HUES6 (cell line): ENCODE data around the gene NF1.

Source experiments
- H3K27ac ChIP-seq: 2 replicates; pipeline ENCODE4 v1.7.0; 2013; ENCODE audit warnings: low read depth, mild to moderate bottlenecking, low read length, inconsistent platforms
- H3K27me3 ChIP-seq: 2 replicates; pipeline ENCODE4 v1.6.1; 2013; ENCODE audit warnings: low read length; ENCODE audit not compliant: control insufficient read depth, insufficient read depth
- H3K36me3 ChIP-seq: 2 replicates; pipeline ENCODE4 v1.6.1; 2013; ENCODE audit warnings: low read length; ENCODE audit not compliant: control insufficient read depth, insufficient read depth
- H3K4me1 ChIP-seq: 2 replicates; pipeline ENCODE4 v1.6.1; 2013; ENCODE audit warnings: low read length; ENCODE audit not compliant: control insufficient read depth, insufficient read depth
- H3K4me3 ChIP-seq: 2 replicates; pipeline ENCODE4 v1.5.1; 2013; ENCODE audit warnings: low read depth, low read length
- H3K9ac ChIP-seq: one replicate; pipeline ENCODE4 v1.6.1; 2013; ENCODE audit warnings: mild to moderate bottlenecking, low read length
- H3K9me3 ChIP-seq: 2 replicates; pipeline ENCODE4 v1.6.1; 2013; ENCODE audit warnings: low read depth, low read length; ENCODE audit not compliant: control insufficient read depth, insufficient read depth

The NF1 gene

DNA sequence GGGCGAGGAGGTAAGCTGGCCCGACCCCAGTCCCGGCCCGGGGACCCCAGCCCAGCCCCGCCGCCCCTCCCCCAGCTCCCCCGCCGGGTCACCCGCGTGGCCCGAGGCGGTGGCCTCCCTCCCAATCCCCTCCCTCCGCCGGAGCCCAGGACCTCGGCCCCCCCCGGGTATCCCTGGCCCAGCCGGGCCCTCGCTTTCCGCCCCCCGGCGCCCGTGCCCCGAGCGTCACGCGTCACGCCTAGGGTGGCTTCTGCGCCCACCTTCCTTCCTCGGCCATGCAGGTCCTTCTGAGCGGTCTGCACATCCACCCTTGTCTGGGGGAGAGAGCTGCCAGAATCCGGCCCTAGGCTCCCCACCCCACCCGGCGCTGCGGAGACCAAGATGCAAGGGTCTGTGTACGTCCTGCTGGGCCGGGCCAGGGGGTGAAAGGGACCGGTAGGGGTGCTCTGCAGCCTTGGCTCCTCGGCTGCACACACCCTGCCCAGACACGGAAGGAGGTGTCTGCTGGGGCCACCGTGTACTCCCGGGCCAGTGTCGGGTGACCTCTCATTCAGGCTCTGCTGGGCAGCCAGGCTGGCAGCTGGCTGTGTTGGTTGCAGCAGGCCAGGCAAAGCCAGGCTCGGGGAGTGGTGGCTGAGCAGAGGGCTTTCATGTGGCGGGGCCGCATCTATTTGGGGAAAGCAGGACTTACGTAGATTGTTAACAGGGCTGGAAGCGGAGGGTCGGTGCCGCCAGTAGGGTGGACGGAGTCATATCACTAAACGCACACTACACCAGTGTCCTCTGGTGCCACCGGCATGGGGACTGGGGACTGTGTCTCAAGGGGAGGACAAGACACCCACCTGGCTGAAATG, 297.5 kb downstream of the NF1 start:
- no peak overlapping the region for H3K9ac ChIP-seq
- peaks cover 18% of the 10 kb centered on the region for H3K4me1 ChIP-seq
- H3K9me3 ChIP-seq: no peaks in the 10 kb centered on the region
- peaks cover 49% of the 10 kb centered on the region for H3K27me3 ChIP-seq
- peak overlapping the region; percentile 47 for H3K4me3 ChIP-seq
- H3K27ac ChIP-seq: no peak overlapping the region
- H3K36me3 ChIP-seq: no peaks in the 10 kb centered on the region

DNA sequence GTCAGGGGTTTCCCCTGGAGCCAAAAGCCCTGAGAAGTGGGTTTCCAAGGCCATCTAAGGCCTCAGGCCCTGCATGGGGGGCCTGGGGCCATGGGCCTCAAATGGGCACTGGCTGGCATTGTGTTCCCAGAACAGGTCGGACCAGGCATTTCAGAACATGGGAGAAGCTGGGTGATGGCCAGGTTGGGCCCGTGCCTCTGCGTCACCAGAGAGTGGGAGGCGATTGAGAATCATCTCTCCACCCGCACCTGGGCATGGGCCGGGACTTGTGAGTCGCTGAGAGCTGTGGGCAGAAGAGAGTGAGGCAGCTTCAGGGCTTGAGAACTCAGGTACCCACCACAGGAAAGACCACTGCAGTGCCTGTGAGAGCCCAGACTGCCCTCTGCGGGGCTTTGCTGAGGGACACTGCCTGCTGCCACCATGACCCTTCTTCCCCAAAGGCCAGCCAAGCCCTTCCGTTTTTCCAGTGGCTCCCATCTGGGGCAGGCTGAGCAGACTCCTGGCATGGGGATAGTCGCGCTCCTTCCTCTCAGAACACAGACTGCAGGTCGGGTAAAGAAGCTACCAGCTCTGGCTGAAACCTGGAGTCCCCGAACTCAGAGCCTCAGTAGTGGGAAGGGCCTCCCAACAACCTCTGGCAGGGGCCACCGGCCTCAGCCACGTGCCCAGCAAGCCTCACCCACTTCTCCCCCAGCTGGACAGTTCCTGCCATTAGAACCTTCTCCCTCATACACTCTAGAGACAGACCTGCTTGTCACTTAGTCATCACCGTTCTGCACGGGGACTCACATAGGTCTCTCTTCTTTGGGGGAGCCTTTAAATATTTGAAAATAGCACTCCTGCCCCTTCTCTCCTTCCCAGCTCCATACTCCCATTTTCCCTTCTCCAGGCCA, 298.3 kb downstream of the NF1 start:
- no peak overlapping the region for H3K27ac ChIP-seq
- H3K9ac ChIP-seq: no peak overlapping the region
- H3K9me3 ChIP-seq: no peaks in the 10 kb centered on the region
- H3K36me3 ChIP-seq: no peaks in the 10 kb centered on the region
- H3K4me1 ChIP-seq: peaks cover 18% of the 10 kb centered on the region
- H3K27me3 ChIP-seq: peaks cover 49% of the 10 kb centered on the region
- H3K4me3 ChIP-seq: no peak overlapping the region

DNA sequence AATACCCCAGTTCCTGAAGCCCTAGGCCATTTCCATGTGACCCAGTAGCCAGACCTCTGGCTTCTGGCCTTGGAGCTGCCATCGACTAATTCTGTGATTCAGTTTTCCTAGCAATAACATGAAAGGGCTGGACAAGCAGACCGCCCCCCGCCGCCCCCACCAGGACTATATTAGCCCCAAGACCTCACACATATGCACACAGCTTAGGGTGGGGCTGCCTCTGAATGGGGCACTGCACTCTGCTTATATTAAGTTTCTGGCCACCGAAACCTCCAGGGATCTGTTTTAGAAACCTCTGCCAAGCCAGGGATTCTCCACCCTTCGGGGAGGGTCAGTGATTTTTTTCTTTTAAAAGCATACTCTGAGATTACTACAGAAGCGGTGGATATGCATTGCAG, 299.0 kb downstream of the NF1 start:
- Histone ChIP-seq H3K9ac (no peak overlapping the region), H3K4me1 (peaks cover 18% of the 10 kb centered on the region), H3K27ac (no peak overlapping the region), H3K27me3 (peaks cover 48% of the 10 kb centered on the region), H3K4me3 (no peak overlapping the region), H3K9me3 (no peaks in the 10 kb centered on the region), H3K36me3 (no peaks in the 10 kb centered on the region)

DNA sequence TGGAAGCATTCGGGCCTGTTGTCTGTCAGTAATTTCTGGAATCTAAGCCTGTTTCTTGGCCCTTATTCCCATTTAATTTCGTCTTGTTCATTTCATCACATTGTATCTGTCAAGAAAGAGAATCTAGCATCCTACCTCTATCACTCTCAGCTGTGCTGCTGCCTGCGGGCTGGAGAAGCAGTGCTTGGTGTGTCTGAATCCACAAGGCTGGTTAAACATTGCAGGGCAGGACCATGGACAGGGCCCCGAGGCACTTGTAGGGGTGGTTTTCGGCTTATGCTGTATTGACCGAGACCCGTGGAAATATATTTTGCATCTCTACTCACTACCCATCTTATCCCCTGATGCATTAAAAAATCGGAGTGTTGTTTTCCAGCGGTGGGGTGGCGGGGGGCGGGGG, 299.8 kb downstream of the NF1 start:
- Histone ChIP-seq H3K27ac (no peak overlapping the region), H3K9me3 (no peaks in the 10 kb centered on the region)

DNA sequence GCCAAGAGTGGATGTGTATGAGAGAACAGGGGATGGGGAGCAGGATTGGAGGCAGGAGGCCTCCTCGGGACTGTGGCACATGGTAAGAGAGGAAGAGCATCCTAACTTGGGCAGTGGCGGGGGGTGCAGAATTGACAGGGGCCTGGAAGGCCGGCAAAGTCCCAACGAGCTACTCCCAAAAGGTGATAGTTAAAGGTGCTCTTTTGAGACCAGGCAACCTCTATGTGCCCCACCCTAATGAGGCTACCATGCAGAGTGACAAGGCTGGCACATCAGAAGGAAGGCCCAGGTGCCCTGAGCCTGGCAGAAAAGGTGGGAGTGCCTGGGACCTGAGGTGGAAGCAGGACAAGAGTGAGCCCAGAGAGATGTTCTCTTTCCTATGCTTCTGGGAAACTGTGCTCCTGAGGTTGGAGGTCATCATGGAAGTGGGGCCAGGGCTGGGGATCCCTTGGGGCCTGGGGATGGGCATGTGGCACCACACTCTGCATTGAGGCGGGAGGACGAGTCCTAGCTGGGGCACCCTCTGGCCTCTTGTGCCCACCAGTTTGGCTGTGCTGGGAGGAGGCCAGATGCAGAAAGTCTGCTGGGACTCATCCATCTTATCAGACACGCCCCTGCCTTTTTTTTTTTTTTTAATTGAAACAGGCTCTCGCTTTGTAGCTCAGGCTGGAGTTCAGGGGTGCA, 302.6 kb downstream of the NF1 start:
- Histone ChIP-seq H3K9ac (no peak overlapping the region), H3K36me3 (no peaks in the 10 kb centered on the region), H3K4me3 (no peak overlapping the region), H3K4me1 (peaks cover under 1% of the 10 kb centered on the region; the same call in 1 of the 2 replicates), H3K9me3 (no peaks in the 10 kb centered on the region), H3K27ac (no peak overlapping the region), H3K27me3 (peaks cover 21% of the 10 kb centered on the region)

More for the DNA sequence above, 299.8 kb downstream of the NF1 start:
- H3K9ac ChIP-seq: no peak overlapping the region
- H3K4me1 ChIP-seq: peaks cover 16% of the 10 kb centered on the region
- H3K36me3 ChIP-seq: no peaks in the 10 kb centered on the region
- H3K4me3 ChIP-seq: no peak overlapping the region
- H3K27me3 ChIP-seq: peaks cover 43% of the 10 kb centered on the region

DNA sequence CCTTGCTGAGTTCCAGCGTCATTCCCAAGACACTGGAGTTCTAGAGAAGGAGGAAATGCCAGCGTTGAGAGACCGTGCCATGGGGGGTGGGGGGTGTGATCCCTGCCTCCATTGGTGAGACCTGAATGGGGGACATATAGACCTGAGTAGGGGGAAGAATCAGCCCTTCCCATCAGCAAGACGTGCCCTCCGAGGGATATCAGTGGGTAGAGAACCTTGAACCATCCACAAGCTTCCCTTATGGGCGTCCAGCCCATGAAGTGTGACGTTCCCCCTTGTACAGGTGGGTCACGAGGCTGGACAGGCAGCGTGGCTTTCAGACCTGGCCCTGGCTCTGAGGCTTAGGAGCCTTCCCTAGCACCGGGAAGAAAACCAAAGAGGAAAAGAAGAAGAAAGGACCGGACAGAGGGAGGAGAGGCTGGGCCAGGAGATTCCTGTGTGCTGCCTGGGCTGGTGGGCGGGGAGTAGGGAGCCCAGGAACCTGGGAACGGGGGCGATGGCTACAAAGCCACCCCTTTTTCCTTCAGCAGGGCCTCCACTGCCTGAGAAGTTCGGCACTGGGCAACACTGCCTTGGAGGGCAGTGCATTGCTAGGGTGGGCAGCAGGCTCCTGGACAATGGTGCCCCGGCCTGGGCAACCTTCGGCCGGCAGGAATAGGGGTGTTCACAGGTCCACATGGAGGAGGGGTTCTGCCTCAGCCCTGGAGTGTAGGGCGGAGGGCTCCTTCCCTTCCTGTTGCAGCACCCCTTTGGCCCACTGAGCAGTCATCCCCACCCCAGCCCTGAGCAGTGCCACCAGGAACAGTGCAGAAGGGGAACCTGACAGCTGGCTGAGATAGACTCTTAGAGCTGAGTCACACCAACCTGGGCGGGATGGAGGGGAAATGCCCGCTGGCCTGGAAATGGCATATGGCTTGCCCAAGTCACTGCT, 303.9 kb downstream of the NF1 start:
- H3K4me3 ChIP-seq: no peak overlapping the region
- H3K27me3 ChIP-seq: peaks cover 8% of the 10 kb centered on the region; the same call in 1 of the 2 replicates
- H3K36me3 ChIP-seq: no peaks in the 10 kb centered on the region
- H3K9ac ChIP-seq: no peak overlapping the region
- no peak overlapping the region for H3K27ac ChIP-seq
- no peaks in the 10 kb centered on the region for H3K9me3 ChIP-seq
- no peaks in the 10 kb centered on the region for H3K4me1 ChIP-seq

DNA sequence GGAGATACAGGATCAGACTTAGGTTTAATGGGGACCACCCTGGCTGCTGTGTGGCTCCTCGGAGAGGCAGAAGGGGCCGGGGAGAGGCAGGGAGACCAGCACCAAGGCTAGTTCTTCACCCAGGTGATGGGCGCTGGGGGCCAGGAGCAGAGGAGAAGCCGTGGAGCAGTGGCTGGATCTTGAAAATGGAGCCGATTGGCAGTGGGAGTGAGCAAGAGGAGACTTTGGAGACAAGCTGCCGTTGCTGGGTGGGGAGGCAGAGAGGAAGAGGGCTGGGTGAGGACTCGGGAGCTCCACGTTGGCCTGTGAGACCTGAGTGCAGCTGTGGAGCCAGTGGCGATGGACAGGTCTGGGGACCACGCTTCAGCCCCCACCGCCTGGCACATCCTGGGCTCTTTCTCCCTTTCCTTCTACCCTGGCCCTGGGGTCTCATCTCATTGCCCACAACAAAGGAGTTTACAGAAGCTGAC, 305.7 kb downstream of the NF1 start:
- no peaks in the 10 kb centered on the region; the same call in 1 of the 2 replicates for H3K27me3 ChIP-seq
- no peak overlapping the region for H3K9ac ChIP-seq
- no peak overlapping the region for H3K27ac ChIP-seq
- H3K9me3 ChIP-seq: no peaks in the 10 kb centered on the region
- H3K4me1 ChIP-seq: no peaks in the 10 kb centered on the region
- H3K36me3 ChIP-seq: no peaks in the 10 kb centered on the region
- no peak overlapping the region for H3K4me3 ChIP-seq

DNA sequence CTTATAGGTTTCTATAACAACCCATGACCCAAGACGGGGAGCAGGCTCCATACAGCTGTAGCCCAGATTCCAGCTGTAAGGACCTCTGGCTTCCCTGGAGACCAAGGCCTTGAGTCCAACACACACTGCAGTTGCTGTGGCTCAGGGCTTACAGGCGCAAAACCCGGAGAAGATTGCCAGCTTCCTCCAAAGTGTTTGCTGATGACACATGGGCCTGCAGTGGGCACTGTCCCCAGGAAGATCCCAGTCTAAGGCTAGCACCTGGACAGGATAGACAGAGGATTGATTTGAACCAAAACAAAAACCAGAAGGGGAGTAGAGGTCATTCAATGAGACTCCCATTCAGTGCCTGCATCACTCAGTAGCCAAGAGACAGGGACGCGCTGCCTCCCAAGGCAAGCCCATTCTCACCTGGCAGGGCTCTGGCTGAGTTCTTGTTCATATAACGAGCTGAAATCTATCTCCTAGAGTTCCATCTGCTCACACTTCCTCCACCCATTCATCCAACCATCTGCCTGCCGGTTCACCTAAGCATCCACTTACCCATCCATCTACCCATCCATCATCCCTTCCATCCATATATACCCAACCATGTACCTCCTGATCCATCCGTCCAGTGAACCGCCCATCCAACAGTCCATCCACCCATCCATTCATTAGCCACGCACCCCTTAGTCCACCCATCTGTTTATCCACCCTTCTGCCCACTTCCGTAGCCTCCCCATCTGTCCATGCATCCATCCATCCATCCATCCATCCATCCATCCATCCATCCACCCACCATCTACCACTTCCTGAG, 306.9 kb downstream of the NF1 start:
- H3K27me3 ChIP-seq: no peaks in the 10 kb centered on the region
- no peaks in the 10 kb centered on the region for H3K9me3 ChIP-seq
- H3K9ac ChIP-seq: no peak overlapping the region
- no peak overlapping the region for H3K27ac ChIP-seq
- H3K4me1 ChIP-seq: peaks cover 7% of the 10 kb centered on the region; the same call in 1 of the 2 replicates
- H3K36me3 ChIP-seq: no peaks in the 10 kb centered on the region
- H3K4me3 ChIP-seq: no peak overlapping the region

DNA sequence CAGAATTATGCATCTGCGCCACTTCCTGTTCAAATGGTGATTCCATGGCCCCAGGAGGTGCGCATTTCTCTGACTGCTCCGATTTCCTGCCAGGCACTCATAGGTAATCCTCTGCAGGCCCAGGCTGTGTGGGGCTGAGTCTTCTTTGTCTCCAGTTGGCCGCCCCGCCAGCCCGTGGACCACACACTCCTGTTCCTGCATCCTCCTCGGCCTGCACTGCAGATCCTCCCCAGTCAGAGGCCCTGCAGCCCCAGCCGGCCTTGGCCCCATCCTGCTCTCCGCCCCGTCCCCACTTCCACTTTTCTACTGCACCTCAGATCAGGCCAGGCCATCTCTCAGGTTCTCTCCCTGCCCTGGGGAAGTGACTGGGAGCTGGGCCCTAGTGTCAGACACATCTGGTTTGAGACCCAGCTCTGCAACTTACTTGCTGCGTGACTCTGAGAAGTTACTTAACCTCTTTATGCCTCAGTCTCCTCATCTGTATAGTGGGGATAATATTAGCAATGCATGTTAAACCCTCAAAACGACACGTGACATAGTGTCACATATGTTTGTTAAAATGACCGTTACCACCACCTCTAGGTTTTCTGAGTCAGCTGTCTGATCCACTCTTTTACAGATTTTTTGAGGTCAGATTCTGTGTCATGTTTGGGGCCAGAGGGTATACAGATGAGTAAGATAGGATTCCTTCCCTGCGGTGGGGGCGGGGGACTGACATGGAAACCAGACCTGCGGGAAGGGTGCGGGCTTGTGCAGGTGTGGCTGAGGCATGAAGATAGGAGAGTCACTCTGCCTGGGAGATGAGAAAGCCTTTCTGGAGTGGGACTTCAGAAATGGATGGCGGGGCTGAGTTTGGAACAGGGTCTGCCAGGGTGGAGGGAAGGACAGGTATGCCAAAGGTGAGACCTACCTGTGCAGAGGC, 309.5 kb downstream of the NF1 start:
- H3K9ac ChIP-seq: no peak overlapping the region
- H3K27me3 ChIP-seq: no peaks in the 10 kb centered on the region
- no peak overlapping the region for H3K27ac ChIP-seq

More for the DNA sequence above, 309.5 kb downstream of the NF1 start:
- peaks cover 7% of the 10 kb centered on the region; the same call in 1 of the 2 replicates for H3K4me1 ChIP-seq
- H3K9me3 ChIP-seq: no peaks in the 10 kb centered on the region
- no peaks in the 10 kb centered on the region for H3K36me3 ChIP-seq
- H3K4me3 ChIP-seq: no peak overlapping the region
